ENCODE measurements around the gene HK1.

HK1 gene

GRCh38 chr10:69377191-69377590, 98.9 kb downstream of the HK1 start:
- no peak for DNase-seq (ENCODE audit: low read depth)

- no peak for DNase-seq (ENCODE audit: low read depth)
These were observed 99.6 kb downstream of the HK1 start for GRCh38 chr10:69377933-69378332.

- no peak for DNase-seq (ENCODE audit: low read depth)
These were observed 101.5 kb downstream of the HK1 start for GRCh38 chr10:69379800-69380199.

- DNase-seq (ENCODE audit: low read depth) = no peak
These were observed 104.3 kb downstream of the HK1 start for GRCh38 chr10:69382382-69383117.

- no peak for DNase-seq (ENCODE audit: low read depth)
These were observed 105.3 kb downstream of the HK1 start for GRCh38 chr10:69383558-69383957.

GRCh38 chr10:69384320-69384719, 106.0 kb downstream of the HK1 start:
- DNase-seq (ENCODE audit: low read depth) = no peak

- no peak for DNase-seq (ENCODE audit: low read depth)
These were observed 107.4 kb downstream of the HK1 start for GRCh38 chr10:69385454-69386350.

- no peak for DNase-seq (ENCODE audit: low read depth)
These were observed 109.2 kb downstream of the HK1 start for GRCh38 chr10:69387500-69387899.

GRCh38 chr10:69388488-69388887, 110.2 kb downstream of the HK1 start:
- DNase-seq (ENCODE audit: low read depth) = no peak

GRCh38 chr10:69389827-69390490, 111.7 kb downstream of the HK1 start:
- no peak for DNase-seq (ENCODE audit: low read depth)

GRCh38 chr10:69391158-69391557, 112.9 kb downstream of the HK1 start:
- no peak for DNase-seq (ENCODE audit: low read depth)

GRCh38 chr10:69392481-69393000, 114.2 kb downstream of the HK1 start:
- peak; percentile 67 for DNase-seq (ENCODE audit: low read depth)

- no peak for DNase-seq (ENCODE audit: low read depth)
These were observed 115.7 kb downstream of the HK1 start for GRCh38 chr10:69394020-69394419.

- DNase-seq (ENCODE audit: low read depth) = no peak
These were observed 119.7 kb downstream of the HK1 start for GRCh38 chr10:69397972-69398371.

GRCh38 chr10:69398466-69398865, 120.2 kb downstream of the HK1 start:
- no peak for DNase-seq (ENCODE audit: low read depth)

GRCh38 chr10:69400936-69401335, 122.6 kb downstream of the HK1 start:
- no peak for DNase-seq (ENCODE audit: low read depth)

- no peak for DNase-seq (ENCODE audit: low read depth)
These were observed 123.1 kb downstream of the HK1 start for GRCh38 chr10:69401416-69401815.

GRCh38 chr10:69402386-69402785, 124.1 kb downstream of the HK1 start:
- no peak for DNase-seq (ENCODE audit: low read depth)

- DNase-seq (ENCODE audit: low read depth) = no peak
These were observed 124.8 kb downstream of the HK1 start for GRCh38 chr10:69403066-69403465.

- DNase-seq (ENCODE audit: low read depth) = no peak
These were observed 125.2 kb downstream of the HK1 start for GRCh38 chr10:69403519-69403918.

GRCh38 chr10:69404786-69405185, 126.5 kb downstream of the HK1 start:
- no peak for DNase-seq (ENCODE audit: low read depth)

- no peak for DNase-seq (ENCODE audit: low read depth)
These were observed 126.9 kb downstream of the HK1 start for GRCh38 chr10:69405221-69405620.
